Mucosa of descending colon (tissue), 3 donors: ENCODE results near the gene BAIAP2. TPM values are rescaled to one million over a fixed set of nuclear protein-coding genes. Genes with fewer than 3 reads are reported as not detected.

Source experiments
- ATAC-seq: fragments of 200-7000 bp; cut with Tn5 transposase; one replicate; pipeline ENCODE4 v1.9.1; 2020; ENCODE audit warnings: mild to moderate bottlenecking, moderate library complexity
- DNase-seq, 3 donors: peaks; one replicate each; pipeline ENCODE4 v3.0.0-alpha.2; 2020
- H3K36me3 ChIP-seq: fragments of 200-600 bp; one replicate; pipeline ENCODE4 v1.8.0; 2021; ENCODE audit warnings: low read depth, mild to moderate bottlenecking
- H3K4me1 ChIP-seq: fragments of 200-600 bp; one replicate; pipeline ENCODE4 v1.8.0; 2021; ENCODE audit warnings: low read depth, mild to moderate bottlenecking
- H3K4me3 ChIP-seq: fragments of 200-600 bp; one replicate; pipeline ENCODE4 v1.8.0; 2021; ENCODE audit warnings: mild to moderate bottlenecking
- H3K9me3 ChIP-seq: fragments of 200-600 bp; one replicate; pipeline ENCODE4 v1.8.0; 2021; ENCODE audit warnings: mild to moderate bottlenecking
- CTCF ChIP-seq: fragments of 200-600 bp; IDR thresholded peaks from one replicate; pipeline ENCODE4 v1.8.0; 2022; ENCODE audit warnings: antibody characterized with exemption, mild to moderate bottlenecking
- intact Hi-C, 2 donors: fragments of 100-400 bp; cut with DNase I in 1 of 2; cut with micrococcal nuclease in 1 of 2; formaldehyde crosslinking; loops; one replicate each; pipeline versions ENCODE4 v1.11.0 to v1.11.1; 2022; cut with DNase I, micrococcal nuclease
- total RNA-seq, 3 donors: library from RNA; stranded (reverse); fragmentation: NEBNext Ultra II Directional in 2 of 3; extraction: Animal tissue kit (Norgen Biotek cat#: 25700) in 2 of 3; gene quantifications; one replicate each; pipeline versions ENCODE4 v1.2.1 to v1.2.4, GENCODE V29; 2021 to 2023
- donor health status: DM: no; HTN: no; CAD: no; lungs with moderate emphysema.
- donor health status: DM: no; HTN: no; CAD: no.
- donor health status: DM: no; HTN: yes; CAD: no.

Gene BAIAP2
- total RNA-seq, 3 donors from 2014 or later: 11.6 to 76.7 (median 19.4) TPM

- intact Hi-C loops: no loop called here
- Histone ChIP-seq H3K4me3 (no peak overlapping the region), H3K4me1 (peaks cover 9% of the 10 kb centered on the region), H3K9me3 (no peaks in the 10 kb centered on the region), H3K36me3 (no peaks in the 10 kb centered on the region)
- ATAC-seq: no peak
- no peak for DNase-seq
- no peak for TF ChIP-seq CTCF
These were observed 31.9 kb downstream of the BAIAP2 start for GRCh38 chr17:81066771-81067315.

- ATAC-seq (no peak), DNase-seq (no peak)
- Histone ChIP-seq H3K4me3 (no peak overlapping the region), H3K36me3 (no peaks in the 10 kb centered on the region), H3K9me3 (no peaks in the 10 kb centered on the region), H3K4me1 (peaks cover 9% of the 10 kb centered on the region)
- TF ChIP-seq CTCF: no peak
- intact Hi-C loops: no loop called here
These were observed 32.5 kb downstream of the BAIAP2 start for GRCh38 chr17:81067391-81067811.

GRCh38 chr17:81068411-81069134 lies 33.6 kb downstream of the BAIAP2 start:
- no peak for DNase-seq

GRCh38 chr17:81069135-81069645 lies 34.2 kb downstream of the BAIAP2 start:
- ATAC-seq (no peak), DNase-seq (no peak)
- intact Hi-C loops: no loop called here
- Histone ChIP-seq H3K36me3 (no peaks in the 10 kb centered on the region), H3K4me1 (peaks cover 3% of the 10 kb centered on the region), H3K9me3 (no peaks in the 10 kb centered on the region), H3K4me3 (no peak overlapping the region)
- TF ChIP-seq CTCF: no peak

More at GRCh38 chr17:81068411-81069134, 33.6 kb downstream of the BAIAP2 start:
- intact Hi-C loops: no loop called here
- Histone ChIP-seq H3K4me1 (peaks cover 9% of the 10 kb centered on the region), H3K9me3 (no peaks in the 10 kb centered on the region), H3K4me3 (no peak overlapping the region), H3K36me3 (no peaks in the 10 kb centered on the region)
- no peak for ATAC-seq
- TF ChIP-seq CTCF: no peak

- intact Hi-C loops: no loop called here
- TF ChIP-seq CTCF: no peak
- Histone ChIP-seq H3K9me3 (no peaks in the 10 kb centered on the region), H3K36me3 (no peaks in the 10 kb centered on the region), H3K4me3 (no peak overlapping the region), H3K4me1 (no peaks in the 10 kb centered on the region)
- no peak for ATAC-seq
- DNase-seq: no peak
These were observed 35.7 kb downstream of the BAIAP2 start for GRCh38 chr17:81070541-81071246.
